ENCODE results near the gene ZNHIT2.

DNA sequence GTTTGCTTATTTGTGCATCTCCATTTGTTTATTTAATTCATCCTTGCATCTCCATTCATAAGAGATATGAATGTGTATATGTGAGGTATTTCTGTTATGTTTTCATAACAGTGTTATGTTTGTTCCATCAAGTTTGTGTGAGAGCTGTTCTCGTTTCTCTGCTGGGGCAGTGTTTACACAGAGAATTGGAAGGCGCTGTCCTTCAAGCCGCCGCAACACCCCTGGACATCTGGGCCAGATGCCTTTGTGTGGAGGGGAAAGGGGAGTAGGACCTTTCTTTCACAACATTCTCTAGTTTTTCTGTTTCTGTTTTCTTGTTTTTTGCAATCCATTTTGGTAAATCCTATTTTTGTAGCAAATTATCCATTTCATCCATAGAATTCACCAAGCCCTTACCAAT lies 12.9 kb downstream of the ZNHIT2 start:
- no peak for TF ChIP-seq POLR2A (IDR thresholded peaks at IDR 0.05; ENCODE audit: control extremely low read depth in 1 of 2, low read depth in 2 of 2, low read length in 2 of 2)
- TF ChIP-seq, protein P1, sequence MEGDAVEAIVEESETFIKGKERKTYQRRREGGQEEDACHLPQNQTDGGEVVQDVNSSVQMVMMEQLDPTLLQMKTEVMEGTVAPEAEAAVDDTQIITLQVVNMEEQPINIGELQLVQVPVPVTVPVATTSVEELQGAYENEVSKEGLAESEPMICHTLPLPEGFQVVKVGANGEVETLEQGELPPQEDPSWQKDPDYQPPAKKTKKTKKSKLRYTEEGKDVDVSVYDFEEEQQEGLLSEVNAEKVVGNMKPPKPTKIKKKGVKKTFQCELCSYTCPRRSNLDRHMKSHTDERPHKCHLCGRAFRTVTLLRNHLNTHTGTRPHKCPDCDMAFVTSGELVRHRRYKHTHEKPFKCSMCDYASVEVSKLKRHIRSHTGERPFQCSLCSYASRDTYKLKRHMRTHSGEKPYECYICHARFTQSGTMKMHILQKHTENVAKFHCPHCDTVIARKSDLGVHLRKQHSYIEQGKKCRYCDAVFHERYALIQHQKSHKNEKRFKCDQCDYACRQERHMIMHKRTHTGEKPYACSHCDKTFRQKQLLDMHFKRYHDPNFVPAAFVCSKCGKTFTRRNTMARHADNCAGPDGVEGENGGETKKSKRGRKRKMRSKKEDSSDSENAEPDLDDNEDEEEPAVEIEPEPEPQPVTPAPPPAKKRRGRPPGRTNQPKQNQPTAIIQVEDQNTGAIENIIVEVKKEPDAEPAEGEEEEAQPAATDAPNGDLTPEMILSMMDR (IDR thresholded peaks at IDR 0.05; ENCODE audit: control extremely low read depth in 1 of 3, insufficient read depth in 1 of 3, low read depth in 1 of 3, low read length in 3 of 3) = no peak
- no peak for TF ChIP-seq CHD2 (IDR thresholded peaks at IDR 0.05; ENCODE audit: low read length)
- no peak for TF ChIP-seq GABPA (IDR thresholded peaks at IDR 0.05; ENCODE audit: borderline replicate concordance, insufficient read depth, low read length)
- no peak for TF ChIP-seq EZH2 (IDR thresholded peaks at IDR 0.05; ENCODE audit: low read depth, low read length, severe bottlenecking)
- no peak for TF ChIP-seq GTF2F1 (IDR thresholded peaks at IDR 0.05; ENCODE audit: borderline replicate concordance, low read depth, low read length)
- no peak for TF ChIP-seq NRF1 (IDR thresholded peaks at IDR 0.05; ENCODE audit: low read depth, low read length)
- TF ChIP-seq PHF8 (conservative IDR thresholded peaks at IDR 0.05; ENCODE audit: low read depth, low read length) = no peak
